GM23338 (cell line): ENCODE data around the gene PIM1. TPM values are rescaled to one million over a fixed set of nuclear protein-coding genes. Genes with fewer than 3 reads are reported as not detected.

ENCODE experiments used
- ATAC-seq: fragments of 200-7000 bp; cut with Tn5 transposase; 3 replicates; pipeline ENCODE4 v1.9.1; 2020
- DNase-seq: peaks from one replicate; pipeline ENCODE4 v3.0.0-alpha.2; 2015; ENCODE audit warnings: low spot score
- H2AFZ ChIP-seq: fragments of 200-600 bp; sonication (generic); 2 replicates; pipeline ENCODE4 v1.8.0; 2016; ENCODE audit warnings: antibody characterized with exemption, mild to moderate bottlenecking, moderate library complexity
- H3F3A ChIP-seq: fragments of 200-600 bp; sonication (generic); replicated peaks from 2 replicates; pipeline ENCODE4 v1.8.0; 2017; ENCODE audit warnings: antibody characterized with exemption, mixed run types, low read depth
- H3K27ac ChIP-seq: fragments of 200-600 bp; sonication (generic); 2 replicates; pipeline ENCODE4 v1.6.1; 2016; ENCODE audit warnings: low read depth
- H3K27me3 ChIP-seq: fragments of 200-600 bp; sonication (generic); 2 replicates; pipeline ENCODE4 v1.8.0; 2016; ENCODE audit warnings: mild to moderate bottlenecking, mixed run types, moderate library complexity; ENCODE audit not compliant: insufficient read depth
- H3K36me3 ChIP-seq: fragments of 200-600 bp; sonication (generic); 2 replicates; pipeline ENCODE4 v1.8.0; 2016; ENCODE audit warnings: mild to moderate bottlenecking; ENCODE audit not compliant: insufficient read depth
- H3K4me1 ChIP-seq: fragments of 200-600 bp; sonication (generic); 2 replicates; pipeline ENCODE4 v1.8.0; 2016; ENCODE audit warnings: mild to moderate bottlenecking, moderate library complexity; ENCODE audit not compliant: insufficient read depth
- H3K4me2 ChIP-seq: fragments of 200-600 bp; sonication (generic); 2 replicates; pipeline ENCODE4 v1.7.1; 2017; ENCODE audit warnings: mixed run types
- H3K4me3 ChIP-seq: fragments of 200-600 bp; sonication (generic); 2 replicates; pipeline ENCODE4 v1.6.1; 2016; ENCODE audit warnings: mixed run types
- H3K79me2 ChIP-seq: fragments of 200-600 bp; sonication (generic); replicated peaks from 2 replicates; pipeline ENCODE4 v1.8.0; 2017; ENCODE audit warnings: mild to moderate bottlenecking; ENCODE audit not compliant: insufficient read depth
- H3K9me2 ChIP-seq: fragments of 200-600 bp; sonication (generic); 2 replicates; pipeline ENCODE4 v1.8.0; 2017; ENCODE audit not compliant: insufficient read depth
- H4K20me1 ChIP-seq: fragments of 200-600 bp; sonication (generic); replicated peaks from 2 replicates; pipeline ENCODE4 v1.8.0; 2017; ENCODE audit warnings: mild to moderate bottlenecking; ENCODE audit not compliant: insufficient read depth
- H3K27ac Mint-ChIP-seq: 2 replicates; pipeline ENCODE4 v1.8.0; 2020; ENCODE audit warnings: inconsistent platforms, mild to moderate bottlenecking, moderate library complexity, mixed read lengths
- H3K27me3 Mint-ChIP-seq: 3 replicates; pipeline ENCODE4 v1.8.0; 2022; ENCODE audit warnings: low read depth, mild to moderate bottlenecking, moderate library complexity, mixed read lengths, inconsistent platforms; ENCODE audit not compliant: insufficient read depth, poor library complexity
- H3K36me3 Mint-ChIP-seq: 3 replicates; pipeline ENCODE4 v1.8.0; 2021; ENCODE audit warnings: low read depth, mild to moderate bottlenecking, inconsistent platforms, moderate library complexity, mixed read lengths
- H3K4me1 Mint-ChIP-seq: 3 replicates; pipeline ENCODE4 v1.8.0; 2020; ENCODE audit warnings: mild to moderate bottlenecking, inconsistent platforms, mixed read lengths
- H3K4me3 Mint-ChIP-seq: 3 replicates; pipeline ENCODE4 v1.8.0; 2021; ENCODE audit warnings: moderate library complexity, mild to moderate bottlenecking, inconsistent platforms, mixed read lengths
- H3K9me3 Mint-ChIP-seq: 3 replicates; pipeline ENCODE4 v1.8.0; 2020; ENCODE audit warnings: moderate library complexity, mild to moderate bottlenecking, inconsistent platforms, mixed read lengths
- EZH2 ChIP-seq: fragments of 200-600 bp; sonication (generic); IDR thresholded peaks from one replicate; pipeline ENCODE4 v1.8.0; 2017; ENCODE audit warnings: antibody characterized with exemption, mild to moderate bottlenecking, low read depth; ENCODE audit not compliant: unreplicated experiment
- JUNB ChIP-seq: IDR thresholded peaks from one replicate; pipeline ENCODE4 v1.6.1; 2016; ENCODE audit warnings: antibody characterized with exemption; ENCODE audit not compliant: unreplicated experiment
- ZNF462 ChIP-seq: fragments of 250-450 bp; sonication (Bioruptor Pico); IDR thresholded peaks from 2 replicates; pipeline ENCODE4 v1.5.0; 2020; ENCODE audit warnings: mild to moderate bottlenecking, moderate library complexity
- polyA plus RNA-seq: library from polyadenylated mRNA; unstranded; fragments of >200 nt; fragmentation: Nextera tagmentation; extraction: Ambion mirVana; gene quantifications from 2 replicates; pipeline ENCODE4 v1.2.1, GENCODE V29; 2016
- total RNA-seq: library from RNA; depleted of rRNA; stranded (reverse); fragments of >200 nt; shearing (Covaris generic); gene quantifications from 2 replicates; pipeline ENCODE4 v1.2.3, GENCODE V29; 2014; rRNA removed

PIM1 gene
- total and polyA plus RNA-seq, 2 experiments from 2014 or later = 46.0 to 74.2 TPM

GRCh38 chr6:37222992-37223391 lies 53.0 kb downstream of the PIM1 start:
- Mint-ChIP-seq H3K27ac (0 out of 2 replicates have a peak overlapping the region, but pooled peaks have one; percentile 56), H3K9me3 (no peaks in the 10 kb centered on the region), H3K4me3 (peak overlapping the region; percentile 88), H3K27me3 (no peaks in the 10 kb centered on the region), H3K36me3 (no peaks in the 10 kb centered on the region), H3K4me1 (peaks cover 10% of the 10 kb centered on the region)
- peak overlapping the region; percentile 70 for H3K4me3 ChIP-seq
- peak overlapping the region; percentile 6; the same call in 1 of the 2 replicates for H3K27ac ChIP-seq
- H3K9me2 ChIP-seq = no peaks in the 10 kb centered on the region
- H3F3A ChIP-seq = peaks cover 16% of the 10 kb centered on the region
- TF ChIP-seq EZH2 = no peak
- no peak for TF ChIP-seq ZNF462 (CRISPR knock-in tag)
- TF ChIP-seq JUNB = no peak
- H4K20me1 ChIP-seq = no peaks in the 10 kb centered on the region
- peak overlapping the region; percentile 90 for H3K4me2 ChIP-seq
- no peaks in the 10 kb centered on the region for H3K27me3 ChIP-seq
- H3K36me3 ChIP-seq = no peaks in the 10 kb centered on the region
- H2AFZ ChIP-seq = peak overlapping the region; percentile 33; the same call in 1 of the 2 replicates
- peaks cover 15% of the 10 kb centered on the region for H3K4me1 ChIP-seq
- ATAC-seq (no peak), DNase-seq (no peak)
- no peaks in the 10 kb centered on the region for H3K79me2 ChIP-seq

Other genes with a start within 250 kb of the PIM1 start
- not detected in 2 replicates for gene PI16, start 215.4 kb upstream of the PIM1 start, total RNA-seq
- gene PI16, start 215.4 kb upstream of the PIM1 start, polyA plus RNA-seq = 0.17 and 0.50 TPM in 2 replicates
- 261 and 271 TPM in 2 replicates for gene MTCH1, start 184.0 kb upstream of the PIM1 start, total RNA-seq
- gene MTCH1, start 184.0 kb upstream of the PIM1 start, polyA plus RNA-seq = 108 and 109 TPM in 2 replicates
- gene FGD2, start 164.5 kb upstream of the PIM1 start, total RNA-seq = 0.14 and 0.35 TPM in 2 replicates
- gene FGD2, start 164.5 kb upstream of the PIM1 start, polyA plus RNA-seq = 0.13 and 0.16 TPM in 2 replicates
- 15.7 and 19.9 TPM in 2 replicates for gene TBC1D22B, start 87.6 kb downstream of the PIM1 start, total RNA-seq
- 6.6 and 9.1 TPM in 2 replicates for gene TBC1D22B, start 87.6 kb downstream of the PIM1 start, polyA plus RNA-seq
- 1.0 TPM in 1 of 2 replicates, not detected in the other for gene TMEM217, start 88.0 kb downstream of the PIM1 start, total RNA-seq
- 0.77 and 1.3 TPM in 2 replicates for gene TMEM217, start 88.0 kb downstream of the PIM1 start, polyA plus RNA-seq
- gene RNF8, start 183.8 kb downstream of the PIM1 start, total RNA-seq = 35.1 and 41.6 TPM in 2 replicates
- gene RNF8, start 183.8 kb downstream of the PIM1 start, polyA plus RNA-seq = 48.9 and 55.2 TPM in 2 replicates